Nasal cavity respiratory epithelium epithelial cell of viscerocranial mucosa (primary cell): Measurements from ENCODE around the gene ULK4. TPM values are rescaled to one million over a fixed set of nuclear protein-coding genes. Genes with fewer than 3 reads are reported as not detected.

Experiments used
- total RNA-seq: library from RNA; depleted of rRNA; stranded (reverse); fragments of >200 nt; gene quantifications from 2 replicates; pipeline ENCODE4 v1.2.3, GENCODE V29; 2014

Gene ULK4
- total RNA-seq: 6.9 and 8.5 TPM in 2 replicates

GRCh38 chr3:41961751-41962679 lies at the start of gene ULK4:
ULK4 (minus strand) TSS chr3:41962103; CDS start chr3:41954759, 7,344 bp downstream.

DNA sequence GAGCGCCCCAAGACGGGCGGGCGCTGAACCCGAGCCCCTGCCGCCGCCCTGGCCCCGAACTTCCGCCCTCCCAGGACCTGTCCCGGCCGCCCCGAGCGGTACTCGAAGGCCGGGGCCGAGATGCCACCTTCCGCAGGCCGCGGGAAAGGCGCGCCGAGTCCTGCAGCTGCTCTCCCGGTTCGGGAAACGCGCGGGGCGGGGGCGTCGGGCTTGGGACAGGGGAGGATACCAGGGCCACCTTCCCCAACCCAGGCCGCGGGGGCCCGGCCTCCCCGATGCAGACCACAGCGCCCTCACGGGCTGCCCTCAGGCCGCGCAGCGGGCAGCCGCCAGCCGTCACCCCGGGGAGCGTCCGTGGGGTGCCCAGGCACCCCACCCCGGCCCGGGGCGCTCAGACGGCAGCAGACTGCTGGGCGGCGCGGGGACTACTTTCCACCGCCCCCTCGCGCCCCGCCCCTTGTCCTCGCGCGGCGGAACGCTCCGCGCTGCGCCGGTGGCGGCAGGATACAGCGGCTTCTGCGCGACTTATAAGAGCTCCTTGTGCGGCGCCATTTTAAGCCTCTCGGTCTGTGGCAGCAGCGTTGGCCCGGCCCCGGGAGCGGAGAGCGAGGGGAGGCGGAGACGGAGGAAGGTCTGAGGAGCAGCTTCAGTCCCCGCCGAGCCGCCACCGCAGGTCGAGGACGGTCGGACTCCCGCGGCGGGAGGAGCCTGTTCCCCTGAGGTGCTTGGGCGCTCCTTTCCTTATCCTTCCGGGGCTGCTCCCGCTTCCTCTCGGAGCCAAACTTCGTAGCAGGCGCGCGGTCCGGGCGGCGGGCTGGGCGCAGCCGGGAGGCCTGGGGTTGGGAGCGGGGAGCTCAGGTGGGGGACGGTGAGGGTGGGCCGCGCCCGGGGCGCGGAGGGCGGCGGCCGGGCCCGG lies 762.7 kb downstream of the ULK4 start, which contains the start of gene CTNNB1:
TSS of gene CTNNB1 (plus strand) at position 556 of the 916 bp plus-strand sequence. CDS start 24,564 bp downstream, outside the sequence.

Other genes starting within 250 kb of the ULK4 start
- gene TRAK1, start 129.3 kb upstream of the ULK4 start, total RNA-seq: 42.0 and 91.3 TPM in 2 replicates